H1 (cell line): Measurements from ENCODE around the gene NBEA. TPM values are rescaled to one million over a fixed set of nuclear protein-coding genes. Genes with fewer than 3 reads are reported as not detected.

Experiments
- BACH1 ChIP-seq: IDR thresholded peaks from 2 replicates; pipeline ENCODE4 v1.6.1; 2012; ENCODE audit warnings: low read length, improper control_type of control experiment
- CHD7 ChIP-seq: fragments of 300-600 bp; sonication (generic); IDR thresholded peaks from 2 replicates; pipeline ENCODE4 v1.7.1; 2012; ENCODE audit warnings: low read length, moderate library complexity, mild to moderate bottlenecking, inconsistent platforms; ENCODE audit not compliant: insufficient replicate concordance
- polyA plus RNA-seq, 7 experiments: library from polyadenylated mRNA; depleted of rRNA in 3 of 7; stranded (reverse) in 5 of 7; unstranded in 2 of 7; fragments of >200 nt in 5 of 7; fragments of 200-250 nt in 2 of 7; gene quantifications; 1 replicate in 5 of 7; 2 replicates in 1 of 7; 4 replicates in 1 of 7; pipeline versions ENCODE4 v1.2.1 to v1.2.3, GENCODE V29; 2011 to 2013; ENCODE audit warnings: missing spikeins in 2 of 7, mixed read lengths in 2 of 7
- total RNA-seq: library from RNA; stranded (reverse); fragmentation: NEBNext Ultra II Directional; extraction: Animal tissue kit (Norgen Biotek cat#: 25700); gene quantifications from 2 replicates; pipeline ENCODE4 v1.2.1, GENCODE V29; 2021

The NBEA gene
- total and polyA plus RNA-seq, 2 of the 8 experiments (the other 6 are each of a cell fraction or from before 2014, with no cell fraction given): 14.2 to 21.5 TPM

GRCh38 chr13:35046587-35046986 lies 104.5 kb downstream of the NBEA start (continued):
- TF ChIP-seq CHD7 (no peak), BACH1 (no peak)
